ENCODE data around the gene ATAD2B. TPM values are rescaled to one million over a fixed set of nuclear protein-coding genes. Genes with fewer than 3 reads are reported as not detected.

The ATAD2B gene
- total RNA-seq, 1 experiment from 2014 or later: 19.7 TPM

DNA sequence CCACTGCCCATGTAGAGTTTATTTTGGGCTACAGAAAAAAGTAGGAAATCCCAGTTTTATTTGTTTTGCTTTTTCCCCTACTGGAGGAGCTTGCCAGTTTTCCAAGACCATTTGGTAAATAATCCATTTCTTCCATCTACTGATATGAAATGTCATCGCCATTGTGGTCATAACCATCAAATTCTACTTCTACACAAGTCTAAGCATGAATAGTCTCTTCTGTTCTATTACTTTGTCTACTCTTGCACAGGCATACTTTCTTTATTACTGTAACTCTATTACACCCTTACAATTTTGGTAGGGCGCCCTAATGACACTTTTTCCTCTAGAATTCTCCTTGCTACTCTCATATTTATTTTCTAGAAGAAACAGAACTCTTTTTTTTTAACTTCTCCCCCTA lies 120.7 kb downstream of the ATAD2B start:
- no peak overlapping the region for H3K4me3 Mint-ChIP-seq (ENCODE audit: unreplicated experiment)
- peaks cover 23% of the 10 kb centered on the region for H3K36me3 Mint-ChIP-seq (ENCODE audit: insufficient read depth, unreplicated experiment)
- no peaks in the 10 kb centered on the region for H3K27me3 Mint-ChIP-seq (ENCODE audit: insufficient read depth, unreplicated experiment)
- H3K27ac Mint-ChIP-seq (ENCODE audit: low read depth, unreplicated experiment): no peak overlapping the region
- H3K4me1 Mint-ChIP-seq (ENCODE audit: insufficient read depth, unreplicated experiment): peaks cover 24% of the 10 kb centered on the region
- no TSS peak for BruUV-seq (replicated peaks)
- ChIA-PET CTCF (interaction anchor here (0.6 to 3.5 kb wide), 6 partner anchors 17 to 120 kb away, joined by 3 to 22 read pairs (median 4); partner anchors contain the start of gene ATAD2B), POLR2A (interaction anchor here (0.7 to 1.9 kb wide), 7 partner anchors 8 to 279 kb away, joined by 3 to 10 read pairs (median 4); partner anchors contain the start of genes ATAD2B and TP53I3)
- DNase-seq (ENCODE audit: unreplicated experiment): no peak
- no peaks in the 10 kb centered on the region for H3K9me3 Mint-ChIP-seq (ENCODE audit: unreplicated experiment)
- TF ChIP-seq, protein P1, sequence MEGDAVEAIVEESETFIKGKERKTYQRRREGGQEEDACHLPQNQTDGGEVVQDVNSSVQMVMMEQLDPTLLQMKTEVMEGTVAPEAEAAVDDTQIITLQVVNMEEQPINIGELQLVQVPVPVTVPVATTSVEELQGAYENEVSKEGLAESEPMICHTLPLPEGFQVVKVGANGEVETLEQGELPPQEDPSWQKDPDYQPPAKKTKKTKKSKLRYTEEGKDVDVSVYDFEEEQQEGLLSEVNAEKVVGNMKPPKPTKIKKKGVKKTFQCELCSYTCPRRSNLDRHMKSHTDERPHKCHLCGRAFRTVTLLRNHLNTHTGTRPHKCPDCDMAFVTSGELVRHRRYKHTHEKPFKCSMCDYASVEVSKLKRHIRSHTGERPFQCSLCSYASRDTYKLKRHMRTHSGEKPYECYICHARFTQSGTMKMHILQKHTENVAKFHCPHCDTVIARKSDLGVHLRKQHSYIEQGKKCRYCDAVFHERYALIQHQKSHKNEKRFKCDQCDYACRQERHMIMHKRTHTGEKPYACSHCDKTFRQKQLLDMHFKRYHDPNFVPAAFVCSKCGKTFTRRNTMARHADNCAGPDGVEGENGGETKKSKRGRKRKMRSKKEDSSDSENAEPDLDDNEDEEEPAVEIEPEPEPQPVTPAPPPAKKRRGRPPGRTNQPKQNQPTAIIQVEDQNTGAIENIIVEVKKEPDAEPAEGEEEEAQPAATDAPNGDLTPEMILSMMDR (IDR thresholded peaks at IDR 0.05; ENCODE audit: unreplicated experiment): no peak
- intact Hi-C loops (cut with micrococcal nuclease): no loop called here

- TF ChIP-seq, protein P1 (IDR thresholded peaks at IDR 0.05; ENCODE audit: unreplicated experiment): peak; percentile 38
- intact Hi-C loops (cut with micrococcal nuclease): no loop called here
- H3K27ac Mint-ChIP-seq (ENCODE audit: low read depth, unreplicated experiment): peak overlapping the region; percentile 83
- BruUV-seq (replicated peaks): no TSS peak
- CTCF ChIA-PET: interaction anchor here (0.5 to 3.5 kb wide), 11 partner anchors 20 to 435 kb away, joined by 3 to 22 read pairs (median 4); partner anchors contain the start of gene ATAD2B
- peaks cover 20% of the 10 kb centered on the region for H3K36me3 Mint-ChIP-seq (ENCODE audit: insufficient read depth, unreplicated experiment)
- H3K27me3 Mint-ChIP-seq (ENCODE audit: insufficient read depth, unreplicated experiment): no peaks in the 10 kb centered on the region
- no peaks in the 10 kb centered on the region for H3K9me3 Mint-ChIP-seq (ENCODE audit: unreplicated experiment)
- POLR2A ChIA-PET: interaction anchor here (0.8 to 3.5 kb wide), 7 partner anchors 17 to 418 kb away, joined by 3 to 47 read pairs (median 8); partner anchors contain the start of genes ATAD2B and SF3B6
- peaks cover 24% of the 10 kb centered on the region for H3K4me1 Mint-ChIP-seq (ENCODE audit: insufficient read depth, unreplicated experiment)
- peak overlapping the region; percentile 58 for H3K4me3 Mint-ChIP-seq (ENCODE audit: unreplicated experiment)
- peak; percentile 75 for DNase-seq (ENCODE audit: unreplicated experiment)
Measured at GRCh38 chr2:23803965-23804542, 122.9 kb downstream of the ATAD2B start.

GRCh38 chr2:23803264-23803964 lies 123.5 kb downstream of the ATAD2B start:
- intact Hi-C loops (cut with micrococcal nuclease): no loop called here
- peak overlapping the region; percentile 58 for H3K4me3 Mint-ChIP-seq (ENCODE audit: unreplicated experiment)
- ChIA-PET CTCF (interaction anchor here (0.5 to 3.5 kb wide), 12 partner anchors 21 to 435 kb away, joined by 3 to 22 read pairs (median 3); partner anchors contain the start of gene ATAD2B), POLR2A (interaction anchor here (0.6 to 3.5 kb wide), 10 partner anchors 17 to 426 kb away, joined by 3 to 47 read pairs (median 4); partner anchors contain the start of genes ATAD2B and SF3B6)
- peaks cover 24% of the 10 kb centered on the region for H3K4me1 Mint-ChIP-seq (ENCODE audit: insufficient read depth, unreplicated experiment)
- TF ChIP-seq, protein P1 (IDR thresholded peaks at IDR 0.05; ENCODE audit: unreplicated experiment): no peak
- H3K9me3 Mint-ChIP-seq (ENCODE audit: unreplicated experiment): no peaks in the 10 kb centered on the region
- H3K27me3 Mint-ChIP-seq (ENCODE audit: insufficient read depth, unreplicated experiment): no peaks in the 10 kb centered on the region
- no TSS peak for BruUV-seq (replicated peaks)
- peaks cover 13% of the 10 kb centered on the region for H3K36me3 Mint-ChIP-seq (ENCODE audit: insufficient read depth, unreplicated experiment)
- peak overlapping the region; percentile 83 for H3K27ac Mint-ChIP-seq (ENCODE audit: low read depth, unreplicated experiment)
- DNase-seq (ENCODE audit: unreplicated experiment): peak; percentile 83

- ChIA-PET POLR2A (interaction anchor here (0.7 to 3.5 kb wide), 8 partner anchors 14 to 446 kb away, joined by 3 to 47 read pairs (median 4); partner anchors contain the start of gene ATAD2B), CTCF (interaction anchor here (1.2 to 2.1 kb wide), 2 partner anchors 15 to 126 kb away, joined by 3 to 10 read pairs; partner anchors contain the start of gene ATAD2B)
- peaks cover 12% of the 10 kb centered on the region for H3K36me3 Mint-ChIP-seq (ENCODE audit: insufficient read depth, unreplicated experiment)
- peak; percentile 69 for DNase-seq (ENCODE audit: unreplicated experiment)
- no peaks in the 10 kb centered on the region for H3K9me3 Mint-ChIP-seq (ENCODE audit: unreplicated experiment)
- H3K4me1 Mint-ChIP-seq (ENCODE audit: insufficient read depth, unreplicated experiment): peaks cover 24% of the 10 kb centered on the region
- no peaks in the 10 kb centered on the region for H3K27me3 Mint-ChIP-seq (ENCODE audit: insufficient read depth, unreplicated experiment)
- TF ChIP-seq, protein P1 (IDR thresholded peaks at IDR 0.05; ENCODE audit: unreplicated experiment): no peak
- H3K27ac Mint-ChIP-seq (ENCODE audit: low read depth, unreplicated experiment): no peak overlapping the region
- no peak overlapping the region for H3K4me3 Mint-ChIP-seq (ENCODE audit: unreplicated experiment)
- BruUV-seq (replicated peaks): no TSS peak
- intact Hi-C loops (cut with micrococcal nuclease): no loop called here
Measured at GRCh38 chr2:23801396-23801795, 125.5 kb downstream of the ATAD2B start.

Measured in MCF 10A (cell line).